Measurements from ENCODE around the gene FAM216A.

FAM216A gene

GRCh38 chr12:110532644-110533043 lies 64.0 kb downstream of the FAM216A start:
- H3K4me3 ChIP-seq (replicated peaks; ENCODE audit: insufficient read depth, low read length): no peak overlapping the region
- no peak for DNase-seq (ENCODE audit: low read depth in 1 of 2, low spot score in 1 of 2)
- TF ChIP-seq POLR2AphosphoS5 (IDR thresholded peaks at IDR 0.05; ENCODE audit: low read depth) (no peak), SPI1 (IDR thresholded peaks at IDR 0.05; ENCODE audit: borderline replicate concordance, low read depth) (no peak), CTCF (IDR thresholded peaks at IDR 0.05; ENCODE audit: insufficient read depth, low read length) (no peak), REST (IDR thresholded peaks at IDR 0.05; ENCODE audit: insufficient replicate concordance, low read depth) (no peak)
- H3K27ac ChIP-seq (replicated peaks): no peak overlapping the region
- H3K27me3 ChIP-seq (ENCODE audit: insufficient read depth, poor library complexity, severe bottlenecking): no peaks in the 10 kb centered on the region

GRCh38 chr12:110533607-110534006 lies 65.0 kb downstream of the FAM216A start:
- no peak for TF ChIP-seq GABPA (IDR thresholded peaks at IDR 0.05; ENCODE audit: low read depth)
- no peak for TF ChIP-seq REST (IDR thresholded peaks at IDR 0.05; ENCODE audit: insufficient replicate concordance, low read depth)
- TF ChIP-seq CTCF (IDR thresholded peaks at IDR 0.05; ENCODE audit: insufficient read depth, low read length): no peak
- TF ChIP-seq SPI1 (IDR thresholded peaks at IDR 0.05; ENCODE audit: borderline replicate concordance, low read depth): no peak
- no peak for TF ChIP-seq POLR2AphosphoS5 (IDR thresholded peaks at IDR 0.05; ENCODE audit: low read depth)
- H3K27me3 ChIP-seq (ENCODE audit: insufficient read depth, poor library complexity, severe bottlenecking): no peaks in the 10 kb centered on the region
- DNase-seq (ENCODE audit: low read depth in 1 of 2, low spot score in 1 of 2): no peak
- no peak overlapping the region for H3K4me3 ChIP-seq (replicated peaks; ENCODE audit: insufficient read depth, low read length)
- no peak overlapping the region for H3K27ac ChIP-seq (replicated peaks)

GRCh38 chr12:110534811-110535210 lies 66.2 kb downstream of the FAM216A start:
- Histone ChIP-seq H3K27me3 (ENCODE audit: insufficient read depth, poor library complexity, severe bottlenecking) (no peaks in the 10 kb centered on the region), H3K27ac (replicated peaks) (no peak overlapping the region), H3K4me3 (replicated peaks; ENCODE audit: insufficient read depth, low read length) (no peak overlapping the region)
- no peak for DNase-seq (ENCODE audit: low read depth in 1 of 2, low spot score in 1 of 2)
- TF ChIP-seq GABPA (IDR thresholded peaks at IDR 0.05; ENCODE audit: low read depth): no peak
- no peak for TF ChIP-seq CTCF (IDR thresholded peaks at IDR 0.05; ENCODE audit: insufficient read depth, low read length)
- no peak for TF ChIP-seq SPI1 (IDR thresholded peaks at IDR 0.05; ENCODE audit: borderline replicate concordance, low read depth)
- TF ChIP-seq POLR2AphosphoS5 (IDR thresholded peaks at IDR 0.05; ENCODE audit: low read depth): no peak
- no peak for TF ChIP-seq REST (IDR thresholded peaks at IDR 0.05; ENCODE audit: insufficient replicate concordance, low read depth)

Data from HL-60 (cell line).